GM18520 (cell line): ENCODE data around the gene VPS13C.

Experiments used
- ATAC-seq: cut with Tn5 transposase; IDR thresholded peaks from one replicate; pipeline ENCODE4 v1.9.1; 2021; ENCODE audit not compliant: unreplicated experiment

Gene VPS13C

DNA sequence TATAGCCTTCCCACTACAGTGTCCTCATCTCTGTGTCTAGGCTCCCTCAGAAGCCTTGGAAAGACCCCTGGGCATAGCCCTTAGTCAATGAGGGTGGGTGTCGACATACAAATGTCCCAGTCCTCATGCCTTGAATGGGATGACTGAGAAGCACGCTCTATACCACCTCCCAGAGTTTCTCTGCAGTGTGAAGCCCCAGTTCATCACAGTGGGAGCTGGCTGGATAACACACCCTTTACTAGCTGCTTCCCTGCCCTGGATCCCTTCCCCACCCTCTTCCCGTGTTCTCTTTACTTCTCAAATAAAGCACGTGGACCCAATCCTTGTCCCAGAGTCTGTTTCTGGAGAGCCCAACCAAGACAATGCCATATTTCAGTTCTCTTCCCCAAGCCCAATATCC is 239.3 kb downstream of the VPS13C start:
- no peak for ATAC-seq

DNA sequence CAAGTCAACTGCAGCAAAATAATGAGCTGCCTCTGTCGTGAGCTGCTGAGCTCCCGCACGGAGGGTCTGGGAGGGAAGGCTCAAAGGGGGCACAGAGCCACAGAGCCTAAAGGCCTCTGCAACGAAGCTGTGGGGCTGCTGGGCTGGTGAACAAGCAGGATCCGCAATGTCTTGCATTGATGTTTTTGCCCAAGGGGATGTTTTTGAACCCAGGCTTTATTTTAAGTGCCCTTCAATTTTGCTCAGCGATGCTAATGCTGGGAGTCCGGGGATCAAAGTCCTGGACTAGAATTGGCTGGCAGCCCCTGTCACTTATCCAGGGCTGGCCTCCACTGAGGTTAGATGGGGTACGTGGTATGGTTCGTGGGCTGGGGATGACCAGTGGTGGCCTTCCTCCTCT is 240.0 kb downstream of the VPS13C start:
- no peak for ATAC-seq

DNA sequence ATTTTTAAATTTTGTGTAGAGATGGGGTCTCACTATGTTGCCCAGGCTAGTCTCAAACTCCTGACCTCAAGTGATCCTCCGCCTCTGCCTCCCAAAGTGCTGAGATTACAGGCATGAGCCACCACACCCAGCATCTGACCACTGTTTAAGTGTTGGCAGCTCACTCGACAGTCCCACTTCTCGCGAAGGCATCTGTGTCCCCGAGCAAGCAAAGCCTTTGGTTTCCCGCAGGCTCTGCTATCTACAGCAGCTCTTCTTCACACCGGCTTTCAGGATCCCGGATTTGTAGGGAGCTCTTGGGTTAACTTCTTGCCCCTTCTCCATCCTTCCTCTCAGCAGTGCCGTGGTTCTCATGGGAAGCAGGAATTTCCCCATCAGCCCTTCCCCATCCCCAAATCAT is 240.9 kb downstream of the VPS13C start:
- no peak for ATAC-seq

DNA sequence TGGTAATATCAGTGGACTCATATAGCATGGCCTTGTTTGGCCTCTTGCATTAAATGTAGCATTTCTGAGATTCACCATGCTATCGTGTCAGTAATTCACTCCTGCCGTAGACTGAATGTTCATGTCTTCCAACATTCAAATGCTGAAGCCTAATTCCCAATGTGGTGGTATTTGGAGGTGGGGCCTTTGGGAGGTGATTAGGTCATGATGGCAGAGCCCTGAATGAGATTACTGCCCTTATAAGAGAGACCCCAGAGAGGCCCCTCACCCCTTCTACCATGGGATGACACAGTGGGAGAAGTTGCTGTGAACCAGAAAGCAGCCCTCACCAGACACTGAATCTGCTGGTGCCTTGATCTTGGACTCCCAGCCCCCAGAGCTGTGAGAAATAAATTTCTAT is 241.4 kb downstream of the VPS13C start:
- ATAC-seq, result no peak

DNA sequence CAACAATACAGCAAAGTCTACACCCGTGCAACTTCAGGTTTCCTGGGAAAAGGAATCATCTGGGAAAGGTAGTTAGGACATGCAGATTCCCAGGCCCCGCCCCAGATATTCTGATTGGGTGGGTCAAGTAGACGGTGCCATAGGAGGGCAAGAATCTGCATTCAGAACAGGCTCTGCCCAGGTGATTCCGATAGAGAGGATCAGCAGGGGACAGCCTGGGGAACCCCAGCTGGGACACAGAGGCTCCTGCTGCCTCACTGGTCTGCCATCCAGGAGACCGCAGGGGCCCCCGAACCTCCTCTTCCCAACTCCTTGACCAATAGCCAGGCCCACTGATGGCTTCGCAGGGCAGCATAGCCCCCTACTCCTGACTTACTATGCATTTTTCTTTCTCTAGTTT is 243.4 kb downstream of the VPS13C start:
- ATAC-seq, result no peak

DNA sequence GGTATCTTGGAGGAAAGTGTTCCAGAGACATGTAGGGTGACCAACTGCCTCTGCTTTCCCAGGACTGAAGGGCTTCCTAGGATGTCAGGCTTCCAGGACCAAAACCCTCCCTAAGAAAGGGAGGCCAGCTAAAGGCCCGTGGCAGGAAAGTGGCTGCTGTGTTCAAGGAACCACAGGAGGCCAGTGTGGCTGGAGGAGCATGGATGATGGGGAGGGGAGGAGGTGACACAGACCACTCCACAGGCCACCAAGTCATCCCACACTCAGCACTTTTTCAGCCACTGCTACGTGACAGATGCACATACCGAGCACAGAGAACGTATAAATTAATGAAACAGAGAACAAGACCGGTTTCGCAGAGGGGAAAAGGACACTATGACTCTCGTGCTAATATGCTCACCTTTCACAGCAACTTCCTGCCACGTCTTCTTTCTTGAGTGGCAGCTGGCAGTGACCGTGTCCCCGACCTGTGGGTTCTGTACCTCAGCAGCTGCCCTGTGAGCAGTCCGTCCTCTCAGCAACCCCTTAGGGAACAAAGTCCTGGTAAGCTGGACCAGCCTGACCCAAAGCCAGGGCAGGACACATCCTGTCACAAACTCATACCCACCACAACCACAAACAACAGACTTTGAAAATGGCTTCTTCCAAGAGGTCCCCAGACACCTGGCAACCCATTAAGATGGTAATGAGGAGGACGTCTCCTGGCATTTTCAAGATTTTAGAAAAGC is 244.7 kb downstream of the VPS13C start:
- ATAC-seq, result no peak

DNA sequence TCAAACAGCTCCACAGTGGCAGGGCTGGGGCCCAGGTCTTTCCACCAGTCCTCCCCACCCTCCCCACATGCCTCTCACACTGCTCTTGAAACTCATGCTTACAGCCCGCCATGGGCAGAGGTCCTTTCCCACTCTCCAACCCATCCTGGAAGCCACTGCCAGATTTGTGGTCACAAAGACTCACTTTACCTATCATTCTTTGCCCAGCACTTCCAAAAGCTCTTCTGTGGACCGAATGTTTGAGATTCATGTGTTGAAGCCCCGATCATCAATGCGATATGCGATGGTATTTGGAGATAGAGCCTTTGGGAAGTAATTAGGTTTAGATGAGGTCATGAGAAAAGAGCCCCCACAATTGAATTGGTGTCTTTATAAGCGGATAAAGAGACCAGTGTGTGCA is 247.8 kb downstream of the VPS13C start:
- no peak for ATAC-seq

DNA sequence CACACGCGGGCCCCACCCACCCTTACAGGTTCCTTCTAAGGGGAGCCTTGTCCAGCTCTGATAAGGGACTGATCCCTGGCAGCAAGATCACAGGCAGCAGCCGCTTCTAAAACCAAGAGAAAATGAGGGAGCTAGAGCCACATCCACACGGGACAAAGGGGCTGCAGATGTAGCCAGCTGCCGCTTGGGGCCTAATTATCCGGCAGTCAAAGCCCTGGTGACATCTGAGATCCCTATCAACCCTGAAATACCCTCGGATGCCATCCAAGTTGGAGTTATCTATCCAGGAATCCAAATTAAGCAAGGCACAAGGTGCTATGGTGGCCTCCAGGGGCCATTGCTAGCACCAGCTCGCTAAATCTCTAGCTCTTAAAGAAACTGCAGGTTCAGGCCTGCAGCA is 248.3 kb downstream of the VPS13C start:
- ATAC-seq, result no peak

DNA sequence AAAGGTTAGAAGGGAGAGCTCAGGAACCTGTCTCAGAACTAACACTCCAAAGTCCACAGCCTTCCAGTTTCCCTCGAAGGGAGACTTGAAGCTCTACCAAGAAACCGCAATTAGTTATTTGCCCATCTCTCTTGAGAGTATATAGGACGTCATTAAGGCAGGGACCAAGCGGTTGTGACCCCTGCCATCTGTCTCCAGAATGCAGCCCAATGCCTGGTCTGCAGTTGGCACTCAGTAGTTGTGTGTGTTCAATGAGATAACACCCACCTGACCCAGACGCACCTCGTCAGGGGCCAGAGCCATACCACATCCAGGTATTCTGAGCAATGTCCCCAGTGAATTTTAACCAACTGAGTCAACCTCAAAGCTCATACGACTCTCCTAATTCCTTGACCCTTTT is 251.0 kb downstream of the VPS13C start:
- ATAC-seq, result no peak

DNA sequence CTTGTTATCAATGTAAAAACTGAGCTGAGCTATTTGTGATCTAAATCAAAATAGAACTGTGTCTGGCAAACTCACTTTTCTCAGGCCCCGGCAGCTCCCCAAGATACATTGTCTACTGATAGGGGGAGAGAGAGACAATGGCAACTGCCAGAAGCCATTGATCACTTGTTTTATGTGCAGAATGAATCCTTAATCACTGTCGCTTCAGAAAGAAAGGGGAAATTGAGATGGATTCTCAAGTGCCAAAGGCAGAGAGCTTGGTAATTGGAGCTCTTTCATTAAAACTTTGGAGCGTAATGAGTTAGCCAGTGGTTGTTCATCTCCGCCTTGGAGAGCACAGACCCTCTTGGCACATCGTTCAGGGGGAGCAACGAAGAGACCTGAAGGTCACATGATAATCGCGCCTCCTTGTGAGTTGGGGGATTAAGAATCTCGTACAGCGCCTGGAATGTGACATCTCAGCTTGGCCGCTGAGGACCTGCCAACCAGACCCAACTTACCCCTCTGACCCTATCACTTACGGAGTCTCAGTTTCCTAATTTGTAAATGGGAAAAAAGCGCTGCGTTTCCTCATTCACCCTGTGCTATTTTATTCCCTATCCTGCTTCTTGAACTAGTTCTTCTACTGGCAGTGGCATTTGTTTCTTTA is 252.8 kb downstream of the VPS13C start:
- no peak for ATAC-seq
